H1 (cell line): ENCODE results near the gene EYA2.

Experiments
- EZH2 ChIP-seq: fragments of 200-600 bp; sonication (generic); IDR thresholded peaks from 2 replicates; pipeline ENCODE4 v1.7.1; 2012; ENCODE audit warnings: low read depth, mild to moderate bottlenecking, moderate library complexity, low read length, inconsistent platforms; ENCODE audit not compliant: severe bottlenecking
- GABPA ChIP-seq: IDR thresholded peaks from 2 replicates; pipeline ENCODE4 v1.6.1; 2011; ENCODE audit warnings: mild to moderate bottlenecking, low read length, moderate library complexity, borderline replicate concordance; ENCODE audit not compliant: insufficient read depth
- POLR2A ChIP-seq, 2 experiments: IDR thresholded peaks; 1 replicate in 1 of 2; 2 replicates in 1 of 2; pipeline ENCODE4 v1.6.1; 2011; ENCODE audit warnings: low read depth in 2 of 2, low read length in 2 of 2, mild to moderate bottlenecking in 2 of 2; ENCODE audit errors: control extremely low read depth in 1 of 2
- POLR2AphosphoS5 ChIP-seq: IDR thresholded peaks from 2 replicates; pipeline ENCODE4 v1.6.1; 2011; ENCODE audit warnings: low read depth, low read length
- RAD21 ChIP-seq, 2 experiments: IDR thresholded peaks in 1 of 2; conservative IDR thresholded peaks in 1 of 2; 2 replicates each; pipeline ENCODE4 v1.6.1; 2011; ENCODE audit warnings: low read depth in 2 of 2, low read length in 2 of 2, improper control_type of control experiment in 1 of 2, inconsistent platforms in 1 of 2, mild to moderate bottlenecking in 1 of 2, moderate library complexity in 1 of 2
- RBBP5 ChIP-seq: IDR thresholded peaks from 2 replicates; pipeline ENCODE4 v1.7.1; 2012; ENCODE audit warnings: low read depth, mild to moderate bottlenecking, inconsistent platforms, low read length, moderate library complexity, borderline replicate concordance
- SP4 ChIP-seq: IDR thresholded peaks from 2 replicates; pipeline ENCODE4 v1.6.1; 2012; ENCODE audit warnings: low read length, inconsistent platforms
- ZNF274 ChIP-seq: IDR thresholded peaks from 2 replicates; pipeline ENCODE4 v1.7.0; 2012; ENCODE audit warnings: low read length, borderline replicate concordance; ENCODE audit errors: extremely low read depth
- TF ChIP-seq, protein P1 (sequence below), 3 experiments: IDR thresholded peaks; 1 replicate in 2 of 3; 2 replicates in 1 of 3; pipeline versions ENCODE4 v1.5.1 to v1.6.1; 2011; ENCODE audit warnings: low read length in 3 of 3, mild to moderate bottlenecking in 3 of 3, inconsistent platforms in 2 of 3, low read depth in 1 of 3, moderate library complexity in 1 of 3; ENCODE audit not compliant: insufficient read depth in 1 of 3; ENCODE audit errors: control extremely low read depth in 1 of 3
- TF ChIP-seq, protein P2 (sequence below): IDR thresholded peaks from 2 replicates; pipeline ENCODE4 v1.6.1; 2012; ENCODE audit warnings: inconsistent platforms

DNA sequence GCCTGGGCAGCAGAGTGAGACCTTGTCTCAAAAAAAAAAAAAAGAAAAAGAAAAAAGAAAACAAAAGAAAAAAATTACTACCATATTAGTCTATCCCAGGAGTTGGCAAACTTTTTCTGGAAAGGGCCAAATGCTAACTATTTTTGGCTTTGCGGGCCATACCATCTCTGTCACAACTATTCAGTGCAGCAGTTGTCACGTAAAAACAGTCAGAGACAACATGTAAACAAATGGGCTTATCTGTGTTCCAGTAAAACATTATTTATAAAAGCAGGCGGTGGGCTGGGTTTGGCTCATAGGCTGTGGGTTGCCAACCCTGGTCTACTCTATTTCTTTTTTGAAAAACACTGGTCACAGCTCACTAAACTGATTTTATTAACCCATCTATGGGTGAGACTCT is 53.4 kb downstream of the EYA2 start:
- TF ChIP-seq SP4 (no peak), GABPA (no peak), RAD21 (IDR thresholded peaks at IDR 0.05 in 1 of 2, conservative IDR thresholded peaks at IDR 0.05 in 1 of 2; ENCODE audit: low read depth in 2 of 2, low read length in 2 of 2) (no peak), EZH2 (no peak), ZNF274 (no peak), POLR2A (IDR thresholded peaks at IDR 0.05; ENCODE audit: control extremely low read depth in 1 of 2, low read depth in 2 of 2, low read length in 2 of 2) (no peak), RBBP5 (no peak), POLR2AphosphoS5 (no peak)
- TF ChIP-seq, protein P1, sequence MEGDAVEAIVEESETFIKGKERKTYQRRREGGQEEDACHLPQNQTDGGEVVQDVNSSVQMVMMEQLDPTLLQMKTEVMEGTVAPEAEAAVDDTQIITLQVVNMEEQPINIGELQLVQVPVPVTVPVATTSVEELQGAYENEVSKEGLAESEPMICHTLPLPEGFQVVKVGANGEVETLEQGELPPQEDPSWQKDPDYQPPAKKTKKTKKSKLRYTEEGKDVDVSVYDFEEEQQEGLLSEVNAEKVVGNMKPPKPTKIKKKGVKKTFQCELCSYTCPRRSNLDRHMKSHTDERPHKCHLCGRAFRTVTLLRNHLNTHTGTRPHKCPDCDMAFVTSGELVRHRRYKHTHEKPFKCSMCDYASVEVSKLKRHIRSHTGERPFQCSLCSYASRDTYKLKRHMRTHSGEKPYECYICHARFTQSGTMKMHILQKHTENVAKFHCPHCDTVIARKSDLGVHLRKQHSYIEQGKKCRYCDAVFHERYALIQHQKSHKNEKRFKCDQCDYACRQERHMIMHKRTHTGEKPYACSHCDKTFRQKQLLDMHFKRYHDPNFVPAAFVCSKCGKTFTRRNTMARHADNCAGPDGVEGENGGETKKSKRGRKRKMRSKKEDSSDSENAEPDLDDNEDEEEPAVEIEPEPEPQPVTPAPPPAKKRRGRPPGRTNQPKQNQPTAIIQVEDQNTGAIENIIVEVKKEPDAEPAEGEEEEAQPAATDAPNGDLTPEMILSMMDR (IDR thresholded peaks at IDR 0.05; ENCODE audit: control extremely low read depth in 1 of 3, insufficient read depth in 1 of 3, low read depth in 1 of 3, low read length in 3 of 3): no peak
- TF ChIP-seq, protein P2, sequence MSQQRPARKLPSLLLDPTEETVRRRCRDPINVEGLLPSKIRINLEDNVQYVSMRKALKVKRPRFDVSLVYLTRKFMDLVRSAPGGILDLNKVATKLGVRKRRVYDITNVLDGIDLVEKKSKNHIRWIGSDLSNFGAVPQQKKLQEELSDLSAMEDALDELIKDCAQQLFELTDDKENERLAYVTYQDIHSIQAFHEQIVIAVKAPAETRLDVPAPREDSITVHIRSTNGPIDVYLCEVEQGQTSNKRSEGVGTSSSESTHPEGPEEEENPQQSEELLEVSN: no peak
